ACHN (cell line): Measurements from ENCODE around the gene MEGF6.
A peak's percentile ranks its signal among the peaks of the same experiment; 100 is the strongest.

Experiments
- DNase-seq: peaks from one replicate; pipeline ENCODE4 v3.0.0-alpha.2; 2015
- in situ Hi-C: cut with HindIII; loops from 2 replicates; pipeline ENCODE4 v1.10.0; 2017; ENCODE audit warnings: low sequenced_read_pairs, low pct_ligation_motif_present, low pct_unique_long_range_greater_than_20kb

MEGF6 gene

DNA sequence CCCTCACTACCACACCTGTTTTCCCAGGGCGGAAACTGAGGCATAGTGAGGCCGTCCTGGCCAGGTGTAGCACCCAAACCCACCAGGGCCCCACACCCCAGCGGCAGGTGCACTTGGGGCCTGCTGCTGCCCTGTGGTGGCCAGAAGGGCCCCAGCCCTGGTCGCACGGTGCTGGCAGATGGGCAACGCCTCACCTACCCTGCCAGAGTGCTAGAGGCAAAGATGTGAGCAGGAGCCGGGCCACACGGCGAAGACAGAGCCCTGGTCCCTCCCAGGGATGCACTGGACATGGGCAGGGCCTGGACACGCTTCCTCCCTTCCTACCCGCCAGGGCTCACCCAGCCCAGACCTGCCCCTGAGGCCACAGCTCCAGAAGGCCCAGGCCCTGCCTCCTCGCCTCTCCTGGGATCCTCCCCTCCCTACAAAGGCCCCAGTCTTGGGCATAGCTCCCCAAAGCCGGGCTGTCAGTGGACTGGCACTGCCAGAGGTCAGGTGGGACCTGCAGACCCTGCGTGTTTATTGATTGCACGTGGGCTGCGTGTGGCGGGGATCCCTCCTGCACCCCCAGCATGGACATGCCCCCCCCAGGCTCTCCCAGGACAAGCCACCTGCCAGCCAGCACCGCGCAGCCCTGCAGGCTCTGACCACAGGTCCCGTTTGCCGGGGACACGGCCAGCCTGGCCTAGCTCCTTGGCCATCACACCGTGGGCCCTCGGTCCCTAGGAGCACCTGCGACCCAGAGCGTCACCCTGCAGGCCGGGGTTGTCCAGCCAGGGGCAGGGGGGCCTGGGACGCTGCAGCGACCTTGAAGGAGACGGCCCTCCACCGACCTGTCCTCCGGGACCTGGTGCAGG, 44.1 kb downstream of the MEGF6 start:
- in situ Hi-C loops: no loop called here
- DNase-seq: no peak

DNA sequence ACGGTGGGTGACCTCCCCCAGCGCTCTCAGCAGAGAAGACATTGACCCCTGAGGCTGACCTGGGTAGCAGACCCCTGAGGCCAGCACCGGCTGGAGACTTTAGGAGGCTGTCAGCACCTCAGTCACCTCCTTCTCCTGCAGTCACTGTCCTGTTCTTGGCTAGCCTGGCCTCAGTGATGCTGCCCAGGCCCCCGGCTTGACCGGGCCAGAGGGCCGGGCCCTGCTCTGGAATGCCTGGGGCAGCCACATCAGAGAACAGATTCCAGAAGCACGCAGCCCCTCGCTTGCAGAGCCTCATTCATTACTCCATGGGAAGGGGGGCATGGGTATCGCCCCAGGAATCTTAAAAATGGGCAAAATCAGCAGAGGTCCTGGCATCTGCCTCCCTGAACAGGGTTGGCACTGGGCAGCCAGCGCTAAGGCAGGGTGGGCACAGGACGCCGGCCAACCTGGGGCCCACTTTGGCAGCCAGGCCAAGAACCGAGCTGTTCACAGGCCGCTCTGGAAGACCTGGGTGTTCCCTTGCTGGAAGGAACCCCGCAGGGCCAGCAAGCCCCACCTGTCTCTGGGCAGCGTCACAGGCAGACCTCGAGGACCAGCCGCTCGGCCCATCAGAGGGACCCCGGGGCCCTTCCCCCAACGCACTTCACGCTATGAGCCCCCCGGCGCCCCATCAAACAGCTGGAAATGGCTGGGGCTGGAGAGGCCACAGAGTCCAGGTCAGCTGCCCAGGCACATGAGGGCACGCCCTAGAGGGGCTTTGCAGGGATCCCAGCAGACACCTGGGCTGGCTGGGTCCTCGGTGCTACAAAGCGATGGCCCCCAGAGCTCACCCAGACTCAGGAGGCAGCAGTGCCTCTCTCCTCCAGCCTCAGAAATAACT, 45.1 kb downstream of the MEGF6 start:
- no peak for DNase-seq
- in situ Hi-C loops: no loop called here

DNA sequence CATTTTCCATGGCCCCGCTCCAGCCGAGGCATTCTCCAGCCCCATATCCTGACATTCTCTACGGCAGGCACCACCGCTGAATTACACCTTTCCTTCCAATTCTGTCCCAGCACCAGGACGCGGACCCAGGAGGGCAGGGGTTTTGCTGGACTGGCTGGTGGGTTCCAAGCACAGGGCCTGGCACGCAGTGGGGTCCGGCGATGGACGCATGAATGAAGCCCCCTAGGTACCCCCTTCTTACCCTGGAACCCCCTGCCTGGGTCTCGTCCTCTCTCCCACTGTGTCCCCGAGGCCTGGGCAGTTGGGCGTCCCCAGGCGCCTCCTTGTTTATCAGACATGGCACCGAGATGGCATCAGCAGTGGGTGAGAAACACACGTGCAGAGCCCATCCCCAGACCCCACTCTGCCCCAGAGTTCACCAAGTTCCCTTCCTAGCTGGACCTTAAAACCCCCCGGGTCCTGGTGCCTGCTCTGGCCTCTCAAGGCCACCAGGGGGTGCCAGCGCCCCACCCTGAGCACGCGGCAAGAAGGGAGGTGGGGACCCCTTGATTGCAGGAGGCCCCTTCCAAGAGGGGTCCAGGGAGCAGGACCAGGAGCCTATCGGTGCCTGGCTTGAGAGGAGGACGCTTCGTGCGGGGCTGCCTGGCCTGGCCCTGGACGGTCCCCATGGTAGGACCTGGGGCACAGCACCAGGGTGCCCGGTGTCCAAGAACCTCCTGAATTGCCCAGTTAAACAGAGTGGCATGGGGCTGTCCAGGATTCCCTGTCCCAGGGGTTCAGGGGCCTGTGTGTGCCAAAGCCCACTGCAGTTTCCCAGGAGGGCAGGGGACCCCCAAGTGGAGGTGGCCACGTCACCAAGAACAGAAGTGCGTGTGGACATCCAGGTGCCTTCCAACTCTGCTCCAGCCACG, 46.1 kb downstream of the MEGF6 start:
- in situ Hi-C loops: no loop called here
- DNase-seq: peak; percentile 14

DNA sequence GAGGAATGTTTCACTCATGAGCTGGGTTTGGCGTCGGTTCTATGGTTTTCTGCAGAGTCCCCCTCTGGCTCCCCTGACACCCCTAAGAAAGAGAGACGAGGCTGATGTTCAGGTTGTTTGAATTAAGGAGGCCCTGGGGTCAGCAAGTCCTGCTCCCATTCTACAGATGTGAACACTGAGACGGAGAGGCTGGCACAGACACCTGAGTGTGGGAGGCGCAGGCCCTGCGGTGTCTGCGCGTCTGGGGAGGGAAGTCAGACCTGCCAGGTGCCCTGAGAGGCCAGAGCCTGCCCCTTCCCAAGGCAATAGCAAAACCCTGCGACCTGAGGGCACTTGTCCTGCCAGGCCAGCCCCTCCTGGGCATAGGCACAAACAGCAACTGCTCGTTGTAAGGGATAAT, 47.7 kb downstream of the MEGF6 start:
- in situ Hi-C loops: no loop called here
- no peak for DNase-seq

DNA sequence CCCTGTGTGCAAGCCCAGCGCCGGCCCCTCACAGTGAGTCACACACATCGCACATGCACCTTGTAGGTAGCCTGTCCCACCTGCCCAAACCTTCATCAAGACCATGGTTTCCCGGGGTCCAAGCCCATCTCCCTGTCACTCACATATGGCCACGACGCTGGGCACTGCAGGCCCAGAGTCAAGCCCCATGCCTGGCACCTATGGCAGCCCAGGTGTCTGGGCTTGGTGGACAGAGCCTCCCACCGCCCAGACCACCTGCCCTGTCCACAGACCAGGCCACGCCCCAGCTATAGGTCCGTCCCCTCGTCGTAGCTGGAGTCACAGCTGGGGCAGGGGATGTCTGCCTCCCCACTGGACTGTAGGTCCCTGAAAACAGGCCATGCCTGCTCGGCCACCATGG, 48.2 kb downstream of the MEGF6 start:
- in situ Hi-C loops: no loop called here
- DNase-seq: no peak

DNA sequence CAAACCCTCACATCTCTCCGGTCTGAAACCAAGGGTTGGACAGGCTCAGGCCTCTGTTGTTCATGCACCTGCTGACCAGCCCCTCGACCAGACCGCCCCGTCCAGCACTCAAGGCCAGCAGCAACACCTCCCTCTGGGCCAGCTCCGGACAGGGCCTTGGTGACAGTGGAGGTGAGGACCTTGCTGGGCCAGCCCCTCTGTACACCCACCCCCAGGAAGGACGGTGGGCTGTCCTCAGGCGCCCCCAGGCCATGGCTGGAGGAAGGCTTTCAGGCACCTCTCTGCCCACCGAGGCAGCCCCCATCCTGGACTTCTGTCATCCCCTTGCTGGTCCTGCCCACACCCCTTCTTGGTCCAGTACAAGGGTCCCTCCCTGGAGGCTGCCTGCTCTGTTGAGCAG, 48.6 kb downstream of the MEGF6 start:
- in situ Hi-C loops: no loop called here

DNA sequence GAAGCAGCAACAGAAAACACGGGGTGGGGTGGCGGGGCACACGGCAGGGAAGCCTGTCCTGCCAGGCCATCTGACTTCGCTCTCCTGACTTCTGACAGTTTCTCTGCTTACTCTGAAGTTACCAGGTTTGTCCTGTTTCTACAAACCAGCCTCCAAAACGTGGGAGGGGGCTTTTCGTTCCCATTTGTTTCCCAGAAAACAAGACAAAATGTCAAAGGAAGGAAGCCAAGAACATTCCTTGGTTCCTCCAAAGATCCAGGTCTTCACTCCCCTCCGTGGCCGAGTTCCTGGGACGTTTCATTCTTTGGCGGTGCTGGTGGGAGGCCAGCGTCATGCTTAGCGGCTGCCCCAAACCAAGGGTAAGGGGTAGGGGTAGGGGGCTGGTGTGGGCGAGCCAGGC, 49.6 kb downstream of the MEGF6 start:
- in situ Hi-C loops: no loop called here

More for the DNA sequence above, 48.6 kb downstream of the MEGF6 start:
- no peak for DNase-seq

DNA sequence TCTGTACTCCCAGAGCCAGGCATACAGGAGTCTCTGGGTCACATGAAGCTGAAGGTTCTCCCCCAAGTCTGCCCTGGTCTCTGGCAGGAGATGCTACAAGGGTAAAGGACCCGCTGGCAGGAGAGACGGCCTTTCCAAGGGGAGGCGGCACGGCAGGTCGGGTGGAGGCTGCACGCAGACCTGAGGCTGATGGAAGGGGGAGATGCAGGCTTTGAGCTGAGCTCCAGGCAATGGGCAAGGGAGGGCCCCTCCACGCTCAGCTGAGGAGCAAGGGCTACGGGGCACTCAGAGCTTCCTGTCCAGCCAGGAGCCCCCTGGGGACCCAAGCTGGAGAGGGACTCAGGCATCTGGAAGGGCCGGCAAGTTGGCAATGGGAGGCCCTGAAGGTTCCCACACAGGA, 50.3 kb downstream of the MEGF6 start:
- in situ Hi-C loops: no loop called here
- DNase-seq: no peak

More for the DNA sequence above, 49.6 kb downstream of the MEGF6 start:
- no peak for DNase-seq

DNA sequence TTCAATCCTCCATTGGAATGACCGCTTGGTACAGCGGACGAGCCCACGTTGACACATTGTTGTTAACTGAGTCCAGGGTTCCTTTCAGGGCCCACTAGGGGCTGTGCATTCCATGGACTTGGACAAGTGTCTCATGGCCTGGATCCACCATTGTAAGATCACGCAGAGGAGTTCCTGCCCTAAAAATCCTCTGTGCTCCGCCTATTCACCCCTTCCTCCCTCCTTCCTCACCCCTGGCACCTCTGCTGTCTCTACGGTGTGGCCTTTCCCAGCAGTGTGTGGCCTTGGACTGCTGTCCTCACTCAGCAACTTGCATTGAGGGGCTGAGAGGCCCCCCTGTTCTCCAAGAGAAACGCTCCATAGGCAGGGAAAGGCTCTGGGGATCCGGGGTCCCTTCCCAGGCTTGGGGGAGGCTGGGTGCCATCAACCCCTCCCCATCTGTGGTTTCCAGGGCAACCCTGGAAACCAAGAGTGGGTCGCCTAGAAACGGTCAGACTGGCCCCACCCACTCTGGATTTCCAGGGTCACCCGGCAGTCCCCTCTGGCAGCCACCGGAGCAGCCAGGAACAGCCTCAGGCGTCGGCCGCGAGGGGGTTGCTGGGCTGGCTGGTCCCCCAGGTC, 50.9 kb downstream of the MEGF6 start:
- in situ Hi-C loops: no loop called here
- DNase-seq: no peak

DNA sequence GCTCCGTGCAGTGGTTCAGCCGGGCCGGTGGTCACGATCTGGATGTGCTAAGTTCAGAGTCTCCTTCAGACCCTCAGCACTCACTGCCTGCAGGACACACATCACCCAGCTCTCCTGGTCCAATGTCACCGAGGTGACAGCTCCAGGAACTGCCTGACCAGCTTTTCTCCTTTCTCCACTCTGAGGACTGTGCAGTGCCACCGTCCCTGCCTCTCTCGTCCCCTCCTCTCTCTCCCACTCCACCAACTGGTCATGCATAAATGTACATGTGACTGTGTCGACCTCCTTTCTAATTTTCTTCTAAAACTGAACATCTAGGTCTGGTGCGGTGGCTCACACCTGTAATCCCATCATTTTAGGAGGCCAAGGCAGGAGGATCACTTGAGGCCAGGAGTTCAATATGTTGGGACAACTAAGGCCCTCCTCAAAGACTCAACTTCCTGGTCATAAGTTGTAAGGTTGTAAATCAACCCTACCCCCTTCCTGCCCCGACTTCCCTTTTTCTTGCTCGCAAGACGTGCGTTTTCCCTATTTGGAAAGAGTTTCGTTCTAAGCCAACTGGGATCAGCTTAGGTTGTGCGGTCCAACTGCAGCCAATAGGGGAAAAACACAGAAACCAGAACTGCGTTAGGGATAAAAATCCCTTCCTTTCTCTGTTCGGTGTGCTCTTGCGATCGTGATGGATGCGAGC, 53.1 kb downstream of the MEGF6 start:
- in situ Hi-C loops: no loop called here
- DNase-seq: no peak

DNA sequence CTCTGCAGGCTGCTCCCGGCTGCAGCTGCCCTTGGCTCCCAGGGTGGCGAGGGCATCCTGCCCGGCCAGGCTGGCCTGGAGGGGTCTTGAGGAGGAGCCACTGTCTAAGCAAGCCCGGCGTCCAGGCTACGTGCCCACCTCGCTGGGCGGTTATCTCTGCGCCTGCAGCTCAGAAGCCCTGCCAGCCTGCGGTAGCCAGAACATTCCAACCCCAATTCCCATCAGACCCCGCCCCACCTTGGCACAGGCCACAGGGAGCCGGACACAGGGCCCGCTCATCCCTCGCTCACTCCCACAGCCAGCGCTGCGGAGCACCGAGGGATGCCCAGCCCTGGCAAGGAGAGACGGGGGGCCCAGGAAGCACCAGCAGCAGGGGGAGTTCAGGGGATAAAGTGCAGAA, 53.9 kb downstream of the MEGF6 start:
- in situ Hi-C loops: no loop called here
- DNase-seq: no peak

DNA sequence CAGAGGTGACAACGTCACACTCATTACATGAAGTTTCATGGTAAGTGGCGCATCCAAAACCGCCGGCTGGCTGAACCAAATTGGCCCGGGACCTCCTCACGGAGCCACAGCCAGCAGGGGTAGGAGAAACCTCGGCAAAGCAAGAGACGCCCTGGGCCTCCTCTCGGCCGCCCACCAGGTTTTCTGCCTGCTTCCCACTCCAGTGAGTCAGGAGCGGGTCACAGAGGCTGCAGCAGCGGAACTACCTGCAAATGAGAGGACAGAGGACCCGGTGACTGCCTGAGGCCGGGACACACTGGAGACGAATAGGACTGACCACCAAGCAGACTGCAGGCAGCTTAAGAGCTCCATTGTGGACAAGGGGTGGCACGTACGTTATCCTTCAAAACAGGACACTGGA, 55.0 kb downstream of the MEGF6 start:
- in situ Hi-C loops: no loop called here
- DNase-seq: no peak

DNA sequence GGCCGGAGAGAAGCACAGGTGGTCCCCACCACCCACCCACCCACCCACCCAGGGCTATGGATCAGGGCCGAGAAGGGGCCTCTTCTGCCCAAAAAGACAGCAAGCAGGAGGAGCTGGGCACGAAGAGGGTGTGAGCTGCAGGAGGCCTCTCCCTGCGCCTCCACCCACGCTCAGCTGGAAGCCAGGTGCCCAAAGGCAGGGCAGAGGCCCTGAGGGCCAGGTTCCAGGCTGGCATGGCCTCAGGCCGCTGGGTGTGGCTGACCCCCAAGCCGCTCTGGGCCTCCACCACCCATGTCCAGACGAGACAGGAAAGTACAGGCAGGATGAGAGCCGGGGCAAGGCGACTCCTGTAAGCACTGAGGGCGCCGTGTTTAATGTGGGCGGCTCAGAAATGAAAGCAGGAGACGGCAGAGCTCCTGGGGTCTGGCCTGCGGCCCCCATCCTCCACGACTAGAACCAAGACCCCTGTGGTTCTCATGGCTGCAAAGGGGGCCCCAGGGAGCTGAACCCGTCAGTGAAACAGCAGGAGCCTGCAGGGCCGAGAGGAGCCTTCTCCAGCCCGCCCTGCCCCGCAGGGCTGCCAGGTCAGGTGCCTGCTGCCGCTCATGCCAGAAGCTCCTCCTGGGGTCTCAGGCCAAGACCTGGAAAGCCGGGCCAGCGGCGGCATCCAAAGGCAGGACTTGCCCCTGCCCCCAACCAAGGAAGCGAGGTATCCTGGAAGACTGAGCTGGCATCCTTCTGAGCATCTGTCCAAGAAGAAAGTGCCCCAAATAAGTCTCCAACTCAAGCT, 56.0 kb downstream of the MEGF6 start:
- in situ Hi-C loops: no loop called here
- DNase-seq: no peak

DNA sequence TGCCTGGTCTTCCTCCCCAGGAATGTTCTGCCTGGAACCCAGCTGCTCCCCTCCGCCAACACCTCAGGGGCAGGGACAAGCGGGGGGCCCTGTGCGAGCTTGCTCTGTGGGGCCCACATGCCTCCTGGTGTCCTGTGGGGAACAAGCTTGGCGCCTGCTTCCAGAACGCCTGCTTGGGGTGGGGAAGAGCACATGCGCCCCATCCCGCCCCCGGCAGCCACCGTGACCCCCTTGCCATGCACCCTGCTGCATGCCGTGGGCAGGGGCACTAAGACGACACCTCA, 57.4 kb downstream of the MEGF6 start:
- in situ Hi-C loops: no loop called here

DNA sequence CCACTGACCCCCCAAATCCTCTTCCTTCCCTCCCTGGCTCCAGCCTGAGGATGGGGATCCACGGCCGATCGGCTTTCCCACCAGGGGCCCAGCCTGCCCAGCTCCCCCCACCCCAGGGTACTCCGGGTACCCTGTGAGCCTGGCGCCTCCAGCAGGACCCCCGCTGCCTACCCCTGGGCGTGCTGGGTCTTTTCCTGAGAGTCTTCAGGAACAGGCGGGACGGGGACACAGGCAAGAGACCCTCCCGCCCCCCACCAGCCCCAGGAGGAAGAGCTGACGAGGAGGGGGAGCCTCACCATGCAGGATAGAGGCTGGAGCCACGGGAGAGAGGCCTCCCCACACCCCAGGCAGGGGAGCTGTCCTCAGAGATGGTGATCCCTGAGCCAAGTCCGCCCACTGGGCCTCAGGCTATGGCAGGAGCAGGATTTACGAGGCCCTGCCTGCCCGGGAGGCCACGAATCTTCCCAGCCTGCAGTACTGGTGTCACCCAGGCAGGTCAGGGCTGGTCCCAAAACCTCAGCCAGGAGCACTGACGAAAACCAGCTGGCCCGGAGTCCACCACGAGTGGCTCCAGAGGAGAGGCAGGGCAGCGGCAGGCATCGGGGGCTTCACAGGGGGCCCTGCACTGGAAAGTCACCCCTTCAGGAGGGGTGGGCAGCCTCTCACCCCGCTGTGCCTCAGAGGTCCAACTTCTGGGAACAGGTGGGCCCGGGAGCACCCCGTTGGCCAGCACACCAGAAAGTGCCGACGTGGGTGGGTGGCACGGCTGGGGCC, 58.0 kb downstream of the MEGF6 start:
- in situ Hi-C loops: no loop called here
- no peak for DNase-seq

More for the DNA sequence above, 57.4 kb downstream of the MEGF6 start:
- DNase-seq: no peak

DNA sequence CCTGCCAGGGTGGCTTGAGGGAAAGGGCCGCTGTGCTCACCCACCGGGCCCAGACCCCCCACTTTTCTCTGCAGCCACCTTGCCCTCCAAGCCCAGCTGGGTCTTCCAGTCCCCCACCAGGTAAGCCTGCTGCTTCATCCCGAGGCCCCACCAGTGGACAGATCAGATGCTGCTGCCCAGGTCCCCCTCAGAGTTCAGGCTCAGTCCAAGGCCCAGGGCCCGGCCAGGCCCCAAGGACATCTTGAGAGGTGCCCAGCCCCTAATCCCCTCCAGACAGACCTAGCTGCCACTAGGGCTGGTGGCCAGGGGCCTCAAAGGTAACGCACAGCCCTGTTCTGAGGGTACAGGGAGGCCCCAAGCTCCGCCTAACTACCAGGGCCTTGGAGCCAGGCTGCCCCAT, 58.6 kb downstream of the MEGF6 start:
- in situ Hi-C loops: no loop called here

DNA sequence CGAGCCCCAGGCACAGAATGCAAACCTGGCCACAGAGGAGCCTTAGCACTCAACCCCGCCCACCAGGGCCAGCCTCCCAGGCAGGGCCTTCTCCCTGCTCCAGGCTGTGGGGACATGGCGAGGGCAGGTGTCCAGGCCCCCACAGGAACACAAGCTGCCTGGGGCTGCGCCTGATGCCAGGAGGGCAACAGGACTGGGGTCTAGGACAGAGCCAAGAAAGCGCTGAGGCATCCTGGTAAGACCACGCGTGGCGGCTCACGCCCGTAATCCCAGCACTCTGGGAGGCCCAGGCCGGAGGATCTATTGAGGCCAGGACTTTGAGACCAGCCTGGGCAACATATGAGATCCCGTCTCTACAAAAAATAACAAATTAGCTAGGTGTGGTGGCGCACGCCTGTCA, 59.1 kb downstream of the MEGF6 start:
- DNase-seq: no peak
- in situ Hi-C loops: no loop called here

More for the DNA sequence above, 58.6 kb downstream of the MEGF6 start:
- no peak for DNase-seq
